Skeletal muscle satellite cell (primary cell): ENCODE data around the gene SIX2.
A peak's percentile ranks its signal among the peaks of the same experiment; 100 is the strongest.

Experiments used
- H3K27me3 ChIP-seq: 2 replicates; pipeline ENCODE4 v1.7.0; 2013; ENCODE audit warnings: low read length; ENCODE audit not compliant: control insufficient read depth, insufficient read depth
- H3K36me3 ChIP-seq: 2 replicates; pipeline ENCODE4 v1.7.0; 2013; ENCODE audit warnings: mild to moderate bottlenecking, control low read depth, low read length; ENCODE audit not compliant: insufficient read depth
- H3K4me1 ChIP-seq: 2 replicates; pipeline ENCODE4 v1.7.0; 2013; ENCODE audit warnings: low read length; ENCODE audit not compliant: control insufficient read depth, insufficient read depth
- H3K4me2 ChIP-seq: 2 replicates; pipeline ENCODE4 v1.7.0; 2013; ENCODE audit warnings: mild to moderate bottlenecking, low read length
- H3K4me3 ChIP-seq: 2 replicates; pipeline ENCODE4 v1.7.0; 2013; ENCODE audit warnings: low read length
- H3K9ac ChIP-seq: 2 replicates; pipeline ENCODE4 v1.7.0; 2013; ENCODE audit warnings: mild to moderate bottlenecking, low read depth, low read length, moderate library complexity
- H3K9me3 ChIP-seq: replicated peaks from 2 replicates; pipeline ENCODE4 v1.7.0; 2013; ENCODE audit warnings: mild to moderate bottlenecking, control low read depth, low read length

The SIX2 gene

GRCh38 chr2:45018023-45018422 lies 8.8 kb upstream of the SIX2 start:
- Histone ChIP-seq H3K27me3 (no peaks in the 10 kb centered on the region), H3K4me2 (no peak overlapping the region), H3K4me1 (peaks cover 13% of the 10 kb centered on the region), H3K9ac (no peak overlapping the region), H3K36me3 (no peaks in the 10 kb centered on the region), H3K9me3 (no peaks in the 10 kb centered on the region), H3K4me3 (no peak overlapping the region)

- Histone ChIP-seq H3K9ac (peak overlapping the region; percentile 96), H3K4me1 (peaks cover 37% of the 10 kb centered on the region)
Measured at GRCh38 chr2:45014831-45015230, 5.6 kb upstream of the SIX2 start.

GRCh38 chr2:45014016-45014702 lies 4.9 kb upstream of the SIX2 start:
- no peaks in the 10 kb centered on the region for H3K27me3 ChIP-seq
- peak overlapping the region; percentile 79 for H3K4me3 ChIP-seq
- no peaks in the 10 kb centered on the region for H3K9me3 ChIP-seq
- H3K4me1 ChIP-seq, result peaks cover 37% of the 10 kb centered on the region
- H3K9ac ChIP-seq, result peak overlapping the region; percentile 96
- H3K36me3 ChIP-seq, result no peaks in the 10 kb centered on the region
- H3K4me2 ChIP-seq, result peak overlapping the region; percentile 100

More at GRCh38 chr2:45014831-45015230, 5.6 kb upstream of the SIX2 start:
- H3K4me3 ChIP-seq, result peak overlapping the region; percentile 79
- no peaks in the 10 kb centered on the region for H3K36me3 ChIP-seq
- H3K4me2 ChIP-seq, result peak overlapping the region; percentile 100
- H3K27me3 ChIP-seq, result no peaks in the 10 kb centered on the region
- H3K9me3 ChIP-seq, result no peaks in the 10 kb centered on the region

GRCh38 chr2:45013229-45014015 lies 4.2 kb upstream of the SIX2 start:
- Histone ChIP-seq H3K36me3 (no peaks in the 10 kb centered on the region), H3K9me3 (no peaks in the 10 kb centered on the region), H3K27me3 (no peaks in the 10 kb centered on the region), H3K4me1 (peaks cover 37% of the 10 kb centered on the region), H3K9ac (peak overlapping the region; percentile 96), H3K4me2 (peak overlapping the region; percentile 100), H3K4me3 (peak overlapping the region; percentile 79)

GRCh38 chr2:45012733-45013132 lies 3.5 kb upstream of the SIX2 start:
- Histone ChIP-seq H3K4me2 (peak overlapping the region; percentile 100), H3K4me3 (no peak overlapping the region), H3K4me1 (peaks cover 37% of the 10 kb centered on the region), H3K36me3 (no peaks in the 10 kb centered on the region), H3K27me3 (no peaks in the 10 kb centered on the region), H3K9ac (no peak overlapping the region), H3K9me3 (no peaks in the 10 kb centered on the region)

- Histone ChIP-seq H3K9ac (peak overlapping the region; percentile 19), H3K27me3 (no peaks in the 10 kb centered on the region)
Measured at GRCh38 chr2:45011621-45012602, 2.7 kb upstream of the SIX2 start.

GRCh38 chr2:45011121-45011520 lies 1.9 kb upstream of the SIX2 start:
- peak overlapping the region; percentile 92 for H3K9ac ChIP-seq
- no peaks in the 10 kb centered on the region for H3K9me3 ChIP-seq
- H3K4me1 ChIP-seq, result peaks cover 42% of the 10 kb centered on the region
- no peaks in the 10 kb centered on the region for H3K27me3 ChIP-seq
- H3K4me3 ChIP-seq, result peak overlapping the region; percentile 88
- H3K36me3 ChIP-seq, result peaks cover 13% of the 10 kb centered on the region
- peak overlapping the region; percentile 100 for H3K4me2 ChIP-seq

More at GRCh38 chr2:45011621-45012602, 2.7 kb upstream of the SIX2 start:
- no peaks in the 10 kb centered on the region for H3K9me3 ChIP-seq
- peaks cover 37% of the 10 kb centered on the region for H3K4me1 ChIP-seq
- peaks cover 6% of the 10 kb centered on the region for H3K36me3 ChIP-seq
- peak overlapping the region; percentile 100 for H3K4me2 ChIP-seq
- peak overlapping the region; percentile 88 for H3K4me3 ChIP-seq

GRCh38 chr2:45010702-45011012 lies 1.4 kb upstream of the SIX2 start:
- Histone ChIP-seq H3K4me3 (peak overlapping the region; percentile 88), H3K9me3 (no peaks in the 10 kb centered on the region), H3K27me3 (no peaks in the 10 kb centered on the region), H3K4me2 (peak overlapping the region; percentile 100), H3K9ac (peak overlapping the region; percentile 92), H3K36me3 (peaks cover 18% of the 10 kb centered on the region), H3K4me1 (peaks cover 47% of the 10 kb centered on the region)

GRCh38 chr2:45009928-45010701 lies 863 bp upstream of the SIX2 start:
- Histone ChIP-seq H3K36me3 (peaks cover 24% of the 10 kb centered on the region), H3K27me3 (no peaks in the 10 kb centered on the region), H3K4me2 (peak overlapping the region; percentile 100), H3K9me3 (no peaks in the 10 kb centered on the region), H3K4me3 (peak overlapping the region; percentile 88), H3K9ac (peak overlapping the region; percentile 92), H3K4me1 (peaks cover 48% of the 10 kb centered on the region)

- H3K27me3 ChIP-seq, result no peaks in the 10 kb centered on the region
- H3K4me3 ChIP-seq, result peak overlapping the region; percentile 88
- peak overlapping the region; percentile 97 for H3K4me2 ChIP-seq
- H3K4me1 ChIP-seq, result peaks cover 38% of the 10 kb centered on the region
- peak overlapping the region; percentile 96 for H3K9ac ChIP-seq
- H3K36me3 ChIP-seq, result peaks cover 40% of the 10 kb centered on the region
- no peaks in the 10 kb centered on the region for H3K9me3 ChIP-seq
Measured at GRCh38 chr2:45008296-45009129, 739 bp downstream of the SIX2 start.
